Hindlimb muscle (tissue), 1 donor: ENCODE data around the gene IST1. TPM values are rescaled to one million over a fixed set of nuclear protein-coding genes. Genes with fewer than 3 reads are reported as not detected.
"Not testable (repeated sequence)": the region's sequence is repeated elsewhere in the genome, so short reads cannot be mapped to it uniquely, and the experiment has no call there.

Experiments used
- DNase-seq: peaks from one replicate; pipeline ENCODE4 v3.0.0-alpha.2; 2013
- polyA plus RNA-seq: library from polyadenylated mRNA; unstranded; fragments of 120-200 nt; gene quantifications from one replicate; pipeline ENCODE4 v1.2.1, GENCODE V29; 2013; ENCODE audit not compliant: insufficient read length

Gene IST1
- 154 TPM for polyA plus RNA-seq

DNA sequence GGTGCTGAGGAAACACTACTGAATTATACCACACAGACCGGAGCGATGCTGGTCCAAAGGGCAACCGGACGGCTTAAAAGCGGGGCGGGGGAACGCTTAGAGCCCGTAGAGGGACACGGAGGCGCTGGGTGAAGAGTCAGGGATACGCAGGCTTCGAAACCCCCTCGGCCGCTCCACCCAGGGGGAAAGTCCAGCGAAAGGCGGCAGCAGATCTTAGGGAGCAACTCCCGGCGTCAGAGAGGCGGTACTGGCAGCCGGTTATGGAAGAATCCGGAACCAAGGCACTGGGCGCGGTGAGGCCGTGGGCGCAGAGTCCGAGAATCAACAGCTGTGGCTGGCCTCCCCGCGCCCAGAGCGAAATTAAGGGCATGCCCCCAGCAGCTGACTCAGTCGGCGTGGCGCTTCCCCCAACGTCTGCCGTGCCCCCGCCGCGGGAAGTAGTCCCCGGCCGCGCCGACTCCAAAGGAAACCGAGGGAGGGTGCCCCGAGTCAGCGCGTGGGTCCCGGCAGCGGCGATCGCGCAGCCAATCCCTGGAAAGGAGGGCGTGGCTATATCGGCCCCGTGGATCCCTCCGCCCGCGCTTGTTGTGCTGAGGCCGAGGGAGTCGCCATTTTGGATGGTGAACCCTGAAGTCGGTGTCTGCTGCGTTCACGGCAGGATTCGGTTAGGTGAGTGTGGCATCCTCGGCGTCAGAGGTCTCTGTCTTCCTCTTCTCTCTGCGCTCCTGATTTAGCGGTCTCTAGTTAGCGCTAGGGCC lies at the start of gene IST1:
TSS of gene IST1 (plus strand) at position 611 of the 758 bp plus-strand sequence. CDS start 20,110 bp downstream, outside the sequence.
- DNase-seq: peak; percentile 99

DNA sequence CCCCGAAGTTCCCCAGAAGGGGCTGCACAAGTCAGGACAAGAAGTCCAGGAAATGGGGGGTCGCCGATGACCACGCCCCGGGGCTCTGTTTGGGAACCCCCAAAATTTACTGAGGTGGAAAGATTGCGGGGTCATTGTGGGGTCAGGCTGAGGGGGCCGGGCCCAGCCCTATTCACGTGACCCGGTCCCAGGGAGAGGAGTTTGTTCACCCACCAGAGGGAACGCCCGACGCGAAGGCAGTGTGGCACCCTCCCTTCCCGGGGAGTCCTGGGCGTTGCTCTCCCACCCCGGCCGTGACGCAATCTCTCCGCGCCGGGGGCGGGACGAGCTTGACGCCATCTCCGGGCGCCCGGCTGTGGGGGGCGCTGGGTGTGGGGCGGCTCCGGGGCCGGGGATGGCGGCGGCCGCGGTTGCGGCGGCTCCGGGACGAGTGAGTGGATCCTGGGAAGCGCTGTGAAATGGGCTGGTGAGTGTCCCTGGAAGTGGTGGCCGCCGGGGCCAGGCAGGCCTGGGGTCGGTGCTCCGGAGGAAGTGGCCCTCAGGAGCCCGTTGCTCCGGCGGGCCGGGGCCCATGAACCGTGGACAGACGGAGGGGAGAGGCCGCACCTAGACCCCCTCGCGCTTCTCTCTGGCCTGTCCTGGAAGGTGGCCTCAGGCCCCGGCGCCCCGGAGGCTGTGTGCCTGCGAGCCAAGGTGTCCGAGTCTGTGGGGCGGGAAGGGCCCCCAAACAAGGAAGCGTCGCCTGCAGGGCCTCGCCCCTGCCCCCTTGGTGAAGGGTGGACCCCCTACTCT lies 49.5 kb upstream of the IST1 start, which contains the start of gene ATXN1L:
TSS of gene ATXN1L (plus strand) at position 338 of the 792 bp plus-strand sequence. CDS start 3,765 bp downstream, outside the sequence.
- peak; percentile 93 for DNase-seq

- DNase-seq: no peak
Measured at GRCh38 chr16:71846431-71846830, 48.9 kb upstream of the IST1 start.

GRCh38 chr16:71847096-71847495 lies 48.2 kb upstream of the IST1 start:
- DNase-seq: no peak

DNA sequence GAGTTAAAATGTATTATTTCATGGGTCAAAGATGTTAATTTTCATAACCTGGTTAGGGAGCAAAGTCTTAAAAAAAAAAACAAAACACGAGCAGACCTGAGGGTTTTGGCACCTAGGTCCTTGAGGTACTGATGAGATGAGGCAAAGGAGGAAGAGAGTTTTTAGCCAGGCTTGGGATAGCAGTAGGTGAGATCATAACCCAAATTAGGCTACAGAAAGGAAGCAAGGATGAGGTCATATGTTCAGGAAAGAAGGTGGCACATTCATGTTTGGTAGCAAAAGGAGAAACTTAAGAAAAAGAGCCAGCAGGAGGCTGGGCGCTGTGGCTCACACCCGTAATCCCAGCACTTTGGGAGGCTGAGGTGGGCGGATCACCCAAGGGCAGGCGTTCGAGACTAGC lies 46.7 kb upstream of the IST1 start:
- DNase-seq: no peak

- no peak for DNase-seq
Measured at GRCh38 chr16:71851746-71852145, 43.6 kb upstream of the IST1 start.

DNA sequence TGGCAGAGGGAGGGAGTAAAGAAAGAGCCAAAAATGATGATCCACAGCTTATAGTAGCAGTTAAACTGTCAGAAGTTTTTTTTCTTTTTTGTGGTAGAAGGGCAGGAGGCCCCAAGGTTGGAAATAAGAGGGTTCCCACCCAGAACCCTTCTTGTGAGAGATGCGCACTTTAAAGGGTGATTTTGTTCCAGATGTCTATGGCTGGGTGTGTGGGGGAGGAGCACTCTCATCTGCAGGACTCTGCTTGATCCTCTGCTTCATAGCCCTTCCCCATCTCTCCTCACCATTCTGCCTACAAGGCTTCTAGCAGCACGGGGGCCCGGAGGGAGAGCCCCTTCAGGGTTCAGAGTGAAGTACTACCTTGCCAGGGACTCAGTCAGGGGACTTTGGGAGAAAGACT lies 43.2 kb upstream of the IST1 start:
- DNase-seq: no peak

DNA sequence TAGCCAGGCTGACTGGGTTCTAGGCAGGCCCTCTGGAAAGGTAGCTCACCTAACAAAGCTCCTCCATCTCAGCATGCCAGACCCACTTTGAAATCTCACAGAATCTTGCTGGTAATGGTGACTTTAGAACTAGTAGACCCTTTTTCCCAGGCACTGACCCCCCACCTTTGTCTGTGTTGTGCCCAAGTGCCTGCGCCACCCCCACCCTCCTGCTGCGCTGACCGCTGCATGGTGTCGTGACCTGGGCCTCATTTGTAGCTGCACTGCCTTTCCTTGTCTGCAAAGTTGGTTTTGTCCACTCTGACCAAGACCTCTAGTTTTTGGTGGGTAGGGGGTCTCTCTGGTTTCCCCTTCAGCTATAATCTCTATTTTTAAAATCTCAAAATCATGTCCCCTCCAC lies 42.8 kb upstream of the IST1 start:
- DNase-seq: no peak

- no peak for DNase-seq
Measured at GRCh38 chr16:71853413-71853812, 41.9 kb upstream of the IST1 start.

DNA sequence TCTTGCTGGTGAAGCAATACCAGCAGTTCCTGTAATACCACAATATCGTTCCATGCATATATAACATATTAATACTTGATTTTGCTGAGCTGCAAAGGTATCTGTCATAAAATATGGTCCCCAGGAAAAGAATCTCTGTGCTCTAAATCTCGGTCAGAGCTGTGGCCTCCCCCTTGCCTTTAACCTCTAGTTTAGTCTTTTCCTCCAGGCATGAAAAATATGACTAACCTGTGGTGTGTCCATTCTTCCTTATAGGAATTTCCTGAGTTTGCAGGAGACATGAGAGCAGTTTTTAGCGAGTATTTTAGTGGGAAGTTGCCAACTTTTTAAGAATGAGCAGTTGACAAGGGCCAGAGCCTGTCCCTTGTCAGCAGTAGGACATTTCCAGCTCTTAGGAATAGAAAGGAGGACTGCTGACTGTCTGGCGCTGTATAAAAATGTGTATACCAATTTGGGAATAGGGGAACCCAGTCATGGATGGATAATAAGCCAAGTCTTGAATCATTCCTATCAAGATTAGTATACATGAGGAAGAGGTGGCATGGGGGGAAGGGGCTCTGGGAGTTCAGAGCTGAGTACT lies 40.9 kb upstream of the IST1 start:
- no peak for DNase-seq

DNA sequence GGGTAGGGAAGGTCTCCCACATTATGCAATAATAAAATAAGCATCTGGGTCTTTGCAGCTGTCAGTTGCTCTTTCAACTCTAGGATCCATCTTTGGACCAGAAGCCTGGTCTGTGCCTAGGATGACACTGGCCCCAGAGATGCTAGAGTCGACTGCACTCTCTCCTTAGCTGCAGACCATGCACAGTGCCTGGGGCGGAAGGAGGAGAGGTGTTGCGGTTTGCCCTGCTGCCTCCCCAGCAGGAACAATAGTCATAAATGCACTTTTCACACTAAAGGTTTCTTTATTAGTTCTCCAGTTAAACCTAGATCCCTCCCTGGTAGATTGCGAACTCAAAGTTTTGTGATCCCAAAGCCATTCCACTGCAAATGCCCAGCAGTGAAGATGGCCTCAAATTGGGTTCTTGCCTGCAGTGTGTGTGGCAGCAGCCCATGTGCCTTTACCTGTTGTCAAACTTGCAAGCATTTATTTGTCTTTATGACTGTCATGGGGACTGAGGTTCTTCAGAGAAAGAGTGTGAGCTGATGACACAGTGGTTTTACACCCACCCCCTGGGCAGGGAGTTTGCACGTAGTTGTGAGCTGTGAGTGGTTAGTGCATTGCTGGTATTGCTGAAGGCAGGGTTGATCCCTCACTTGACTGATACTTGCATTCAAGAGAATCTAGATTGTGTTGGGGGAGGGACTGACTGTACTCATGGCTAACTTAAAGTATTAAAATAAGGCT lies 39.2 kb upstream of the IST1 start:
- DNase-seq: no peak

- DNase-seq: no peak
Measured at GRCh38 chr16:71859762-71860521, 35.4 kb upstream of the IST1 start.

DNA sequence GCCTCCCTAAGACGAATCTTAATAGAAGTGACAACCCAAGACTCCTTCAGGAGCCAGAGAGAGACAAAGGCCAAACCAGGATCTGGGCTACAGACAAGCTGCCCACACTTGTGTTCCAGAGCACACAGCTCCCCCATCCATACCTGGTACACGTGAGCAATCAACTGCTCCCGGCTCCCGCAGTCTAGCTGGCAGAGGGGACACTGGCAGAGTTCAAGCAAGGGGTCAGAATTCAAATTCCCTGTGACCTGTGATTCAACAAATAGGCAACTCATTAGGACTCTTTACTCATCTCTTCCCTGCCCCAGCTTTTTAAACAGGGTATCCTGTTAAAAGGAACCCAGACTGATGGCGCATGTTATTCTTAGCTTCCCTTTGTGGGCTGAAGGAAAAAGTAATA lies 31.3 kb upstream of the IST1 start:
- DNase-seq: no peak

DNA sequence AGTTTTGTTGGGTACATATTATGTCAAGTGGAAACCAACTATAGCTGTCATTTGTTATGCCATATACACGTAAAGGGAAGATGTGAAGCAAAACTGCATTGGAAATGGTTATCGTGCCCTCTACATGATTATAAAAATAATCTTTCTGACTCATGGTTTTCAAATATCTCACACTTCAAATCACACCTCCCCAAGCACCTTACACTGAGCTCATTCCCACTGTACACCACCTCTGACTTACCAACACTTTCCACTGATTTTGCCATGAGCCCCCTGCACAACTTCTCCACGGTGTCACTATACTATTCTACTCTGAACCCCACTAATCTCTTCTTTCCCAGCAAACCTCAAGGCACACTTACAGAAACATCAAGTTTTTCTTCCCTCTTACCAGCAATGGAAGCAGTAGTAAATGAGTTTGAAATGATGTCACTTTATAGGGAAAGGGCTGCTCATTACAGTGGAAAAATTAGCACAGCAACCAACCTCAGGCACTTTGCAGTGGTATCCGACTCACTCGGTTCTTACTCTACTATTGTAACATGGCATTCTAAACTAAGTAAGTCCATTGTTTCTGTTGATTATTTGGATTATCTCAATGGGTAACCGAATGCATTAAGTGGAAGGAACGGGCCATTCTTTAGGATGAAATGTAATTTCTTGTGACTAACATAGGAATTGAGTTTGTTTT lies 30.0 kb upstream of the IST1 start:
- no peak for DNase-seq

- DNase-seq: not testable (repeated sequence)
Measured at GRCh38 chr16:71867175-71867574, 28.2 kb upstream of the IST1 start.

DNA sequence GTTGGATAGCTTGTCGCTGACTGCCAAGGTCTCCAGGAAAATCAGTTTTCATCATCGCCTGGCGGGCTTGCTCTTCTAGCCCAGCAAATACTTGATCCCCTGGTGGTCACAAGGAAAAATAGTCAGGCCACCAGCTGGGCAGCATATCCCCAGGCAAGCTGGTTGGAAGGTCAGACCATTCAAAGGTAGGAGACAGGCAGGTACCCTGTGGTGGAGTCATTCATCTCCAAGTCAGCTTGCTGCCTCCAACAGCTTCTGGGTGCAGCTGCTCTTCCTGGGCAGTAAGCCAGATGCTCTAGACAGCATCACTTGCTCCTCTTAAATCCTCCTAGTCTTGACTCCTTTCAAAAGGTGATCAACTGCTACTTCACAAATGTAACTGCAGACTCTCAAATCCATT lies 27.4 kb upstream of the IST1 start:
- no peak for DNase-seq

DNA sequence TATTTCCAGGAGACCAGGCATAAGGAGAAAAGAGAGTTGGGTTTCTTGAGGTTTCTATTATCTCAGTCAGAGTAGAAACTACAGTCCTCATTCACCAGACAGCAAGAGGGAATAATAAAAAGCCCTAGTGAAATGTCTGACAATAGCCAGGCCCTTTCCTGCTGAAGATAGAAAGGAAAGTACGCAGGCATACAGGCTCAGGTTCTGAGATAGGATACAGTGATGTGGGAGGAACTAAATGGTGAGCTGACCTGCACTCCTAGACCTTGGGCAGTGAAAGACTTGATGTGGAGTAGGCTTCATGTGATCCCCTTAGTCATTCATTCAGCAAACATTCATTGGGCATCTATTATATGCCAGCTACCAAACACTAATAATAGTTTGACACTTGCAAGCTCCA lies 26.2 kb upstream of the IST1 start:
- DNase-seq: no peak

DNA sequence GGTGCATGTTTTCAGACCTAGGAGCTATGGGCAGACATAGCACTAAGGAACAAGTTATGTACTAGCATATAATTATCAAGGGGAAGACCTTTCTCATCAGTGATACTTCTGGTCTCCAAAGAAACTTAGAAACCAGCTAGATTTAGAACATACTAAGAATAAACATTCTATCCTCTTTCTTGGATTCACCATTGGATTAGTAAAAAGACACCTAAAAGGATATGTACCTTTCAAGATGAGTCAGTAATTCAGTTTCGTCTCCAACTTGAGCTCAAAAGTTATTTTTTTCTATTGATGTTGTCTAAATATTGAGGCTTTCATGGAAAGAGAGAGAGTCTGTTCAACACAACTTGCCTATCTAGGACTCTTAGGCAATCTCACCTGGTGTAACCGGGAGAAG lies 24.5 kb upstream of the IST1 start:
- no peak for DNase-seq

DNA sequence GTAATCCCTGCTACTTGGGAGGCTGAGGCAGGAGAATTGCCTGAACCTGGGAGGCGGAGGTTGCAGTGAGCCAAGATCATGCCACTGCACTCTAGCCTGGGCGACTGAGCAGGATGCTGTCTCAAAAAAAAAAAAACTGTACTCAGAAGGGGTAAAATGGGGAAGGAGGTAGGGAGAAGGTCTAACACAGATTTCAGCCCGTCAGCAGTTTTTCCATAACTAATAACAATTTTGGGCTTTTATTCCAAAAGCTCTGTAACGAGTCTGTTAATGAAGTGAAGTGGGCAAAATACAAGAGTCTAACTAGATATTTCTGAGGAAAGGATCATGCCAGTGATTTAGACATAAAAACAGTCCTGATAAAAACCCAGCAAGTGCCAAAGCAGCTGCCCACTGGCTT lies 22.1 kb upstream of the IST1 start:
- no peak for DNase-seq

DNA sequence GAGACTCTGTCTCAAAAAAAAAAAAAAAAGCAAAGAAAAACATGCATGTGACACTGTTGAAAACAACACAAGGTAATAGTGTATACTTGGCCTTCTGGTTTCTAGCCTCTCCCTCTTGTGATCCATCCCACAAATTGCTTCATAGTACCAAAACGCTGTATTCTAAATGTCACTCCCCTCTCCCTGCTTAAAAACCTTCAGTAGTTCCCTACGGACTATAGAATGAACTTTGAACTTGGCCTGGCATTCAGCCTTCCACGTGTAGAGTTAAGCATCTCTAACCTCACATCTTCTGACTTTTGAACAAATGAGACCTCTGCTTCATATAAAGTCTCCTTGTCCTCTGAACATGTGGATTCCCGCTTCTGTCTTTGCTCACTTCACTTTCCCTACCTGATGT lies 16.4 kb upstream of the IST1 start:
- DNase-seq: no peak

GRCh38 chr16:71880176-71880575 lies 15.2 kb upstream of the IST1 start:
- DNase-seq: no peak
